Gastroesophageal sphincter (tissue), 3 donors: Measurements from ENCODE around the gene PCTP.

ENCODE experiments used
- CTCF ChIP-seq, 4 experiments: fragments of 200-600 bp in 2 of 4; fragments of 450-650 bp in 2 of 4; sonication (generic) in 1 of 4; IDR thresholded peaks; one replicate each; pipeline ENCODE4 v1.5.1; 2017 to 2019; ENCODE audit warnings: antibody characterized with exemption in 4 of 4, mild to moderate bottlenecking in 2 of 4, moderate library complexity in 2 of 4
- POLR2A ChIP-seq, 2 donors: fragments of 450-650 bp; IDR thresholded peaks; one replicate each; pipeline ENCODE4 v1.6.1; 2017; ENCODE audit warnings: antibody characterized with exemption in 2 of 2, mild to moderate bottlenecking in 2 of 2, moderate library complexity in 1 of 2

DNA sequence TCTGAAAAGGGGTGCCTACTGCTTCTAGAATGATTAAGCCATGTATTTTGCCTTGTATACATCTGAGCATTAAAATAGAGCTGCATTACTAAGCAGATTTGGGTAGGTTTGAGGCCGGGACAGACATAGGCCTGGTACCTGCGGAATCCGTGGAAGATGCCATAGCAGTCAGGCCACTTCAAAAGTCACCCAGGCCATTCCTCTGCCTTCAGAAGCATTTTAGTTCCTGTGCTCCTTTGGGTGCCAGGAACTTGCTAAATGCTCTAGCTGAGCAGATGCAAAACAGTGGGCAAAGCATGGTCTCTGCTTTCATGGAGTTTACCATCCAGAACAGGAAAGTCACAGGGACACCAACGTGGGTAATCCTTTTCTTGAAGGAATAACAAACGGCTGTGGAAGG, 22.5 kb upstream of the PCTP start:
- TF ChIP-seq CTCF (IDR thresholded peaks at IDR 0.05) (no peak), POLR2A (IDR thresholded peaks at IDR 0.05) (no peak)
